ENCODE results near the gene OSBPL3.

DNA sequence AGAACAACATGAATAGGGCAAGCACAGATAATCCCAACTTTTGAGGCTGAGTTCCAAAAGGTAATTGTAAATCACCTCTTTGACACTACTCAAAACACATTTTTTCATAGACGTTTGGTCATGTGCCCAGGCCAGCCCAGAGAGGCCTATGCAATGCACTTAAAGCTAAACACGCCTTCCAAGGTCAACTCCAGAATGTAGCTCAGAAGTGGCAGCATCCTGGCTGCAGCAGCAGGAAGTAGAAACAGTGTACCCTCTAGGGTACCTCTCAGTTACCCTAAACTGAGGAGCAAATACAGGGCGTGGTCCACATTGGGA is 58.7 kb downstream of the OSBPL3 start:
- TF ChIP-seq, protein P1, sequence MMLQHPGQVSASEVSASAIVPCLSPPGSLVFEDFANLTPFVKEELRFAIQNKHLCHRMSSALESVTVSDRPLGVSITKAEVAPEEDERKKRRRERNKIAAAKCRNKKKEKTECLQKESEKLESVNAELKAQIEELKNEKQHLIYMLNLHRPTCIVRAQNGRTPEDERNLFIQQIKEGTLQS (CRISPR knock-in tag; conservative IDR thresholded peaks at IDR 0.05), result no peak
- TF ChIP-seq JUN (CRISPR knock-in tag; IDR thresholded peaks at IDR 0.05), result no peak
- no peak for TF ChIP-seq SMAD4 (CRISPR knock-in tag; IDR thresholded peaks at IDR 0.05)
- TF ChIP-seq, protein P2, sequence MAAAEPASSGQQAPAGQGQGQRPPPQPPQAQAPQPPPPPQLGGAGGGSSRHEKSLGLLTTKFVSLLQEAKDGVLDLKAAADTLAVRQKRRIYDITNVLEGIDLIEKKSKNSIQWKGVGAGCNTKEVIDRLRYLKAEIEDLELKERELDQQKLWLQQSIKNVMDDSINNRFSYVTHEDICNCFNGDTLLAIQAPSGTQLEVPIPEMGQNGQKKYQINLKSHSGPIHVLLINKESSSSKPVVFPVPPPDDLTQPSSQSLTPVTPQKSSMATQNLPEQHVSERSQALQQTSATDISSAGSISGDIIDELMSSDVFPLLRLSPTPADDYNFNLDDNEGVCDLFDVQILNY (CRISPR knock-in tag; IDR thresholded peaks at IDR 0.05), result no peak
